GM12873 (cell line): ENCODE measurements around the gene NDRG4.
A peak's percentile ranks its signal among the peaks of the same experiment; 100 is the strongest.

Experiments used
- CTCF ChIP-seq: IDR thresholded peaks from 2 replicates; pipeline ENCODE4 v1.5.1; 2012; ENCODE audit warnings: low read depth, mild to moderate bottlenecking, moderate library complexity, low read length, control low read depth; ENCODE audit not compliant: insufficient read depth; ENCODE audit errors: missing control alignments

NDRG4 gene

DNA sequence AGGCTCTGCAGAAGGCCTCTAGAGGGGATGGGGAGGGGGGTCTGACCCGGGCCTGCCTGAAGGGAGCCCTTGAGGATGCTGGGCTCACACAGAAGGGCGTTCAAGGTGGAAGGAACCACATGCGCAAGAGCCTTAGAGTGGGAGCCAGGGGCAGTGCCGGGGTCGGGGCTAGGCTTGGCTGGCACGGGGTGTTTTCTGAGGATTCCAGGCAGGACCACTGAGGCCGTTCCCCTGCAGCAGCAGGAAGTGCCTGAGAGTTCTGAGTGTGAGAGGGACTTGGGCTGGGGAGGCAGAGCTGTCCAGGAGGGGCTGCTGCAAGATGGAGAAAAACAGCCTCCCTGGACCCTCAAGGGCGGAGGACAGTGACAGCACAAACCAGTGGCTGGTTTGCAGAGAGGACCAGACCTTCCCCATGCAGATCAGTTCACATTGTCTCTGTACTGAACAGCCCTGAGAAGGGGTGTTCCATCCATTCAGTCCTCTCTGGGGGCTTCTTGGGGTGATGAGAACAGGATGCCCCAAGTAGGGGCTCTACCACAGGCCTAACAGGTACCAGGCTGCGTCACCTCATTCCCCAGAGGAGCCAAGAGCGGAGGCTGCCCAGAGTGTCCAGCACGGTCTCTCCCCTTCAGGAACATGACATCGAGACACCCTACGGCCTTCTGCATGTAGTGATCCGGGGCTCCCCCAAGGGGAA is 3.4 kb downstream of the NDRG4 start:
- TF ChIP-seq CTCF: no peak

DNA sequence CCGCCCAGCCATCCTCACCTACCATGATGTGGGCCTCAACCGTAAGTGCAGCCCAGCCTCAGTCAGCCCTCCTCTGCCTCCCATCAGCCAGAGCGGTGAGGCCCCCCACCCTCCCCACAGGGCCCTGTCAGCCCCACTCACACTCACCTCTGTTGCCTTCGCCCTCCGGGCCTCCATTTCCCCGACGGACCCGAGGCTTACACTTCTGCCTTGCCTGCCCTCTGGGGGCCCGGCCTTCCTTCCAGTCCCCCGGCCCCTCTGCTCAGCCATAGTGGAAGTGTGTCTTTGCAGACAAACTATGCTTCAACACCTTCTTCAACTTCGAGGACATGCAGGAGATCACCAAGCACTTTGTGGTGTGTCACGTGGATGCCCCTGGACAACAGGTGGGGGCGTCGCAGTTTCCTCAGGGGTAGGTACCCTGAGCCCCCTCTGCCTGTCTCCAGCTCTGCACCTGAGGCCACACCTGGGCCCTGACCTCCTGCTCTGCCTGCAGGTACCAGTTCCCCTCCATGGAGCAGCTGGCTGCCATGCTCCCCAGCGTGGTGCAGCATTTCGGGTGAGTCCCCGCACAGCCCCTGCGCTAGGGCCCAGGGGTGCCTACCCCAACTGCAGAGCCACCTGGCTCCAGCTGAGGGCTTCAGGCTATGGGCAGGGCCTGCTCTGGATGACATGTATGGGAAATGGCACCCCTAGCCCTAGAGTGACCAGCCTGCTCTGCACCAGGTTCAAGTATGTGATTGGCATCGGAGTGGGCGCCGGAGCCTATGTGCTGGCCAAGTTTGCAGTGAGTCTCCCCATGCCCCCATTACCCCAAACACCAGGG is 4.1 kb downstream of the NDRG4 start:
- no peak for TF ChIP-seq CTCF

- peak; percentile 1 for TF ChIP-seq CTCF
These were observed 6.6 kb downstream of the NDRG4 start for GRCh38 chr16:58506241-58507194.

DNA sequence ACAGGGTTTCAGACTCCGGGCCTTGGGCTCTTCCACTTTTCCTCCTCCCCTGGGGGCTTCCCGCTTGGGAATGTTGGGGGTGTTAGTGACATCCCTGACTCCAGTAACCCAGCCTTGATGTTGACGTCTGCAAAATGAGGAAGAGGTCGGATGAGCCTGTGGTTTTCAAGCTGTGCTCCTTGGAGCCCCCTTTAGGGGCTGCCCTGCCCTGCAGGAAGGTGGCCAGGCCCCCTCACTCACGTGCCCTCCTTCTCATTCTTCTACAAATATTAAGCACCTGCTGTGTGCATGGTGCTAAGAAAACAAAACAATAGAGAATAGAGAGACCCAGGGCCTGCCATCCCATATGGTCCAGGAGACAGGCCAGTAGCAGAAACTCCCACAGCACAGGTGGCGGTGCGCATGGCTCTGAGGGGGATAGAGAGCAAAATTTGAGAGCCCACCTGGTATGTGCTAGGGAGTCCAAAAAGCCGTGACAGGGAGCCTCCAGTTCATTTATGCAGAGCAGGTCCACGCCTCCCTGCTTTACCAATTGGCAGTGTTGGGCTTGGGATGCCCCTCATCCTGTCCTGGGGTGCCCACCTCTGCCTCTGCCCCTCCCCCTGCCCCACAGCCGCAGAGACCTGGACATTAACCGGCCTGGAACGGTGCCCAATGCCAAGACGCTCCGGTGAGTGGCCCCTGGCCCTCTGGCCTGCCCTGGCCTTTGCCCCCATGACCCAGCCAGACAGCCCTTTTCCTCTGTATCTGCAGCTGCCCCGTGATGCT is 7.4 kb downstream of the NDRG4 start:
- TF ChIP-seq CTCF: no peak

DNA sequence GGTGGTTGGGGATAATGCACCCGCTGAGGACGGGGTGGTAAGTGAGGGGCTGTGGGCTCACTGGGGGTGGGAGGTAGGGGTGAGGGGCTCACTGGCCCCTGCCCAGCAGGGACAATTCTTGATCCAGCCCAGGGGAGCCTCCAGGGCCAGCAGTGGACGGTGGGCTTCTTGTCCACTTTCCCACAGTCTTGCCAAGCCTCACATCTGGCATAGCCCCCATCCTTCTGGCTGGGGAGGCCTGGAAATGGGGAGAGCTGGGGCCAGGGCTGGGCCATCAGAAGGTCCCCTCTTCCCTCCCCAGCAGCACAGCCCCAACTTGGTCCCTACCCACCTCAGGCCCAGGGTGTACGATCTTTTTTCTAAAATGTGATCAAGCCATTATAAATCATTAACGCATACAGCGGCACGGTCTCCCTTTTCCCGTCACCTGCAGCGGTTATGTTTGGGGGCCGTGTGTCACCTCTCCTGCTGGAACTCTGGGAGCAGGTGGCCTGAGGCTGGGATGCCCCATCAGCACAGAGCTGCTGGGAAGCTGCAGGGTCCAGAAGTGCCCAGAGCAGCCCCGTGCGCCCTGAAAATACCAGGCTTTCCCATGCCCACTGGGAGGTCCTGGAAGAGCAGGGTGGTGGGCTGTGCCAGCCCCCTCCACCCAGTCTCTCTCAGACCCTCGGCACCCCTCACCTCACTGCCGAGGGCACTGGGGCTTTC is 8.2 kb downstream of the NDRG4 start:
- TF ChIP-seq CTCF: no peak

- TF ChIP-seq CTCF: no peak
These were observed 8.8 kb downstream of the NDRG4 start for GRCh38 chr16:58508671-58509251.
